GM21723 (cell line): ENCODE results near the gene DNAH7.

Experiments used
- ATAC-seq: cut with Tn5 transposase; IDR thresholded peaks from one replicate; pipeline ENCODE4 v1.9.1; 2021; ENCODE audit warnings: mild to moderate bottlenecking, moderate library complexity; ENCODE audit not compliant: unreplicated experiment

DNAH7 gene

DNA sequence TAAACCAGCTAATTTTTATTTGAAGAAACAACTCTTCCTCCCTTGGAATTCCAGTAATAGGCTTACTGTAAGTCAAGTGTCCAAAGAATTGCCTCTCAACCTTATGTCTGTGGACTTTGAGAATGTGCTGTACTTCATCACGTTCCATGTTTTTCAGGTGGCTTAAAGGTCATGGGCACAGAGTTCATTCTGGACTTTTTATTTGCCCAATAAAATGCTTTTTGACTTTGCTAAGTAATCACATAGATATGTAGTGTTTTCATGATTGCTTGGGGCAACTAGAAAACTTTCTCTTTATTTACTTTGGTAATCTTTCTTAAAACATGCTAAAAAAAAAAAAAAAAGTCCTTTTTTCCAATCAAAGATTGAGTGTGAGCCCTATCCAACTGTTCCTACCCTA lies 10.4 kb upstream of the DNAH7 start:
- no peak for ATAC-seq

GRCh38 chr2:196077821-196078220 lies 9.2 kb upstream of the DNAH7 start:
- ATAC-seq, result no peak

DNA sequence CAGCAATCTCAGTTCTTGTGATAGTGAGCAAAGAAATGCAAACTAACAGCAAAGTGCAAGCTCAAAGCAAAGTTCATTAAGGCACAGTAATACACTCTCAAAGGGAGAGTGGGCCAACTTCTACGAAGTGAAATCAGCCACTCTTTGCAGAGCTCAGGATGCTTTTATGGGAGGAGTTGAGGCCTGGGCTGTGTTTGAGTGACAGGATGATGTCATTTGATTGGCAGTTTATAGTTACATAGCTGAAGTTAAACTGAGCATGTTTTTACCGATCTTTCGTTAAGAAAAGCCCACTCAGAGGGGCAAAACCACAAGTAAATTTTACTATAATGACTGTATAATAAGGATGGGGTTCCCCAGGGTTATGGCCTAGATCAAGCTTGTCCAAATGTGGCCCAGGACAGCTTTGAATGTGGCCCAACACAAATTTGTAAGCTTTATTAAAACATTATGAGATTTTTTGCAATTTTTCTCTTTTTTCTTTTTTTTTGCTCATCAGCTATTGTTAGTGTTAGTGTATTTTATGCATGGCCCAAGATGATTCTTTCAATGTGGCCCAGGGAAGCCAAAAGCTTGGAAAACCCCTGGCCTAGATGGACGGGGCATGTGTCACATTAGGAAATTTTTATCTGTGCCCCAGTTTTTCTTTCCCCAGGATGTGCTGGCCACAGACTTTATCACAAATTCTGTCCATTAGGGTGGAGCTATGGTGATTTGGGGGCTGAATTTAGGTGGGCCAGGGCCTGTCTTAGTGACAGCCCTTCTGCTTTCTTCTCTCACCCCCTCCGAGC lies 8.3 kb upstream of the DNAH7 start:
- no peak for ATAC-seq

DNA sequence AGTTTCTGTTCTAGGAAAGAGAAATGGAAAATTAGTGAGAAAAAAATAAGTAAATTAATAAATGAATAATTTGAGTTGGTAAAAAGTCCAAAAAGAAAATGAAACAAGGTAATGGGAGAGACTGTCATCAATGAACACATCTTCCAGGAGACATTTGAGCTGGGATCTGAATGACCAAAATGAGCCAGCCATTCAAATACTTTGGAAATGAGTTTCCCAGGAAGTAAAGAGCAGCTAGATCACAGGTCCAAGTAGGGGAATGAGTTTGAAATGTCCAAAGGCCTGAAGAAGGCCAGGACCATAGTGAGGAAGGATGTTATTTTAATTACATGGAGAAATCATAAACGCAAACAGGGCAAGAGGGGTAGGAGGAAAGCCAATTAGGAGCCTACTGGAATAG lies 6.6 kb upstream of the DNAH7 start:
- ATAC-seq, result no peak

DNA sequence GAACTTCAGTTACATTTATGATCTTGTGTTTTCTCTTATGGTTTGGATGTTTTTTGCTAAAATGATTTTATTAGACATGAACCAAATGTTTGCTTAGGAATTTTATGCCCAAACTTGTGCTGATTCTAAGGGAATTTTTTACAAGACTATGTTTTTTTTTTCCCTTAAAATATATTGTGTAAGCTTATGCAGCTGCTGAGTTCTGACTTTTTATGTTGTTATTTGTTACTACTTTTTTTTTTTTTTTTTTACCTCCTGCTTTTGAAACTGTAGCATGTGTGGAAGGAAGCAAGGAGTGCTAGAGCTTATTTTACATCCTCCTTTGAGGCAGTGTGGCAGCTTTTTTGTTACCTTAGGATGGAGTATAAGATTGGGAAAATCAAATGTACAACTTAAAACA lies 6.0 kb upstream of the DNAH7 start:
- ATAC-seq, result no peak

GRCh38 chr2:196073521-196073920 lies 4.9 kb upstream of the DNAH7 start:
- ATAC-seq, result no peak

GRCh38 chr2:196067088-196067382 lies 1.6 kb downstream of the DNAH7 start:
- no peak for ATAC-seq

GRCh38 chr2:196066291-196067087 lies 2.1 kb downstream of the DNAH7 start:
- ATAC-seq, result no peak

GRCh38 chr2:196063773-196064172 lies 4.9 kb downstream of the DNAH7 start:
- ATAC-seq, result no peak

DNA sequence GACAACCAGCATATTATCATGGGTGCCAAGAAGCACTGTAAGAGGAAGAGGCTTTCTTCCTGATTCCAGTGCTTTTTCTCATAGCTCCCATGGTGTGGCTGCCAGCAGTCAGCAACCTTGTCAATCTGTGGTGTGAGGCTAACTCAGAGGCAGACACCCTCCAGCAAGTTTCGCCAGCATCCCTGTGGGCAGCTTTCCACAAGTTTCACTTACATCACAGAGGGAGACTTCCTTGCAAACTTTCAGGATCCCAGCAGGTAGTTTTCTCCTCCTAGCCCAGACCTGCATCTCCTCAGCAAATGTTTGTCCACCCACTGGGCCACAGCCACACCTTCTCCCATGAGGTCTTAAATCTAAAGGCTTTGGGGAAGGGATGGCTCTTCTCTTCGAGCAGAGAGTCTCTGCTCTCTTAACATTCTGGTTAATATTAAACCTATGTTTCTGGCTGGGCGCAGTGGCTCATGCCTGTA lies 9.1 kb downstream of the DNAH7 start:
- no peak for ATAC-seq

- no peak for ATAC-seq
Measured at GRCh38 chr2:196054631-196055030, 14.0 kb downstream of the DNAH7 start.

DNA sequence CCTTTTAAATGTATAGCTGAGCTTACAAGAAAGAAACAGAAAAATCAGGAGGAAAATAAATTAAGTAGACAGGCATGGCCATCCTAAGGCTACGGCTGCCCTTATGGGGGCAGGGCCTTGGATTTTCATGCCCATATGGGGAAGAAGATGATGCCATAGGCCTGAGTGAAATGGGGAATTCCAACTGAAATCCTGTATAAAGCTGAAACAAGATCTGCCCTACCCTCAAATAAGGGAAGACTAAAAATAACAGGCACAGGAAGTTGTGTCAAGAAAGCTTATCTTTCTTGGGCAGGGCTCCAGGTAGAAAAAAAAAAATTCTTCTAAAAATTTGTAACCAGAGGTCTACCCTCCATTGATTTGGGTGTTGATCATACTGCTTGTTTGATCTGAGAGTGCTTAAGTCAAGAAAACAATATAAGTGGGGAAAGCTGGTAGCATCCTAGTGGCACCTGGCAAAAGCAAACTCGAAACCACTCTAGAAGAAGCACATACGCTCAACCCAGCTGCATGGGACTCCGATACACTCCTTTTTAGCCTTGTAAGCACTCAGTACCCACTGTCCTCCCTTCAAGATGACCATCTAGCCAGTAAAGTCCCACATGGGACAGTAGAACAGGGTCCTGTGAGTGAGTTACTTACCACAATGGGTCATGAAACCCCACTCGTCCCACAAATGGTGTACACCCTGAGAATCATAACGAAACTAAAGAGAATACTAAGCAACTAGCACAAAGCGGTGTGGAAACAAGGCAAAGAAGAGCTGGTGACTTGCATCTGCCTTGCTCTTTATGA lies 22.3 kb downstream of the DNAH7 start:
- ATAC-seq, result no peak

DNA sequence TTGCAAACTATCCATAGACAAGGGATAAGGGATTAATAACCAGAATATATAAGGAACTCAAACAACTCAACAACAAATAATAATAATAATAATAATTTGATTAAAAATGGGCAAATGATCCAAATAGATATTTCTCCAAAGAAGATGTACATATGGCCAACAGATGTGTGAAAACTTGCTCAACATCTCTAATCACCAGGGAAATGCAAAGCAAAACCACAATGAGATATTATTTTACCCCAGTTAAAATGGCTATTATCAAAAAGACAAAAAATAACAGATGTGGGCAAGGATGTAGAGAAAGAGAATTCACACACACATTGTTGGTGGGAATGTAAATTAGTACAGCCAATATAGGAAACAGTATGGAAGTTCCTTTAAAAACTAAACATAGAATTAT lies 26.9 kb downstream of the DNAH7 start:
- no peak for ATAC-seq

DNA sequence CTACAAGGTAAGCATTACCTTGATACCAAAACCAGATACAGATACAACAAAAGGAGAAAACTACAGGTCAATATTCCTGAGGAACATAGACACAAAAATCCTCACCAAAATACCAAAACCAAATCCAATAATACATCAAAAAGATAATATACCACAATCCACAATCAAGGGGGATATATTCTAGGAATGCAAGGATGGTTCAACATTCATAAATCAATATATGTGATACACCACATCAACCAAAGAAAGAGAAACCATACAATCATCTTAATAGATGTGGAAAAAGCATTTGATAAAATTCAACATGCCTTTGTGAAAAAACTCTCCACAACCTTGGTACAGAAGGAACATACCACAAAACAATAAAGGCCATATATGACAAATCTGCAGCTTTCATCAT lies 28.4 kb downstream of the DNAH7 start:
- no peak for ATAC-seq

DNA sequence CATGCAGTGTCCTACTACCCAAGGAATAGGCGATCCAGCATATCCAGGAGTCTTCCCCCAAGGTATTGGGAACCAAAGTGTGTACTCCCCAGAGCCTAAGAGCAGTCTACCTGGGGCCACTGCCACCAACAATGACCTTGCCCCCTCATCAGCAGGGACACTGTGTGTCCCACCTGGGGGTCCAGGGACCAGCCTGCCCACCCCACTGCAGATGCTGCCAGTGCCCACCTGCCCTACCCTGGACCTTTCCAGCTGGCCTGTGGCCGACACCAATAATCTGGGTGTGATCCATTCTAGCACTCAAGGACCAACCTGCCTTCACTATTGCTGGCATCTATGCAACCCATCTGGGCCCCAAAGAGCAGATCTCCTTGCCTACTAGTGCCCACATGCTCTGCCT lies 32.2 kb downstream of the DNAH7 start:
- ATAC-seq, result no peak

DNA sequence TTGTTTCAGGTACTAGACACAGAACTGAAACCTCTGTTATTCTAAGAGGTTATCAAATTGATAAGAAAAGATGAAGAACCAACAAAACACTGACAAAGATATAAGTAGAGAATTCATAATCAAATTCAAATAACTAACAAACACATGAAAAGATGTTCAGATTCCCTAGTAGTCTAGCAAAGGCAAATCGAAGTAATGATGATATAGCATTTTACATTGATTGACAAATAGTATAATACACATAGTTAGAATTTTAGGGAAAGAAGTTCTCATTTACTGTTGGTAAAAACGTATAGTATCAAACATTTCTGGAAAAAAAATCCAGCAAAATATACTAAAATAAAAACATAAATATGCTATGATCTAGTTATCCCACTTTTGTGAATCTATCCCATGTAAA lies 50.6 kb downstream of the DNAH7 start:
- ATAC-seq, result no peak

GRCh38 chr2:196012314-196012713 lies 56.3 kb downstream of the DNAH7 start:
- ATAC-seq, result no peak

DNA sequence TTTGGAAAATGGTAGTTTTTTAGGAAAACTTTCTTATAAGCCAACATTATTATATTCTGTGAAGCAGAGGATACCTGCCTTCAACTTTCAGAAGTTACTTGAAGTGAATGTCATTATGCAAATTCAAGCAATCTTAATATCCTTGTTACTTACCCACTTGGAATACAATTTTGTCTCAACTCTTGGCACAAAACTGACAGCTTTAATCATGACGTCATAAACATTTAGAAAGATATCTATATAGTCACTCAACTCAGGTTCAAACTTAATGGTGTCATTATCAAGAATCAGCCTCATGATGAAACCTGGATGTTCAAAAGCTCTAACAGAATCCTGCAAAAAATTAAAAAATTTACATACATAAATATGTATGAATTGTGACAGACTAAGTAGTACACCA lies 68.1 kb downstream of the DNAH7 start:
- ATAC-seq, result no peak

GRCh38 chr2:195998070-195998469 lies 70.6 kb downstream of the DNAH7 start:
- no peak for ATAC-seq

DNA sequence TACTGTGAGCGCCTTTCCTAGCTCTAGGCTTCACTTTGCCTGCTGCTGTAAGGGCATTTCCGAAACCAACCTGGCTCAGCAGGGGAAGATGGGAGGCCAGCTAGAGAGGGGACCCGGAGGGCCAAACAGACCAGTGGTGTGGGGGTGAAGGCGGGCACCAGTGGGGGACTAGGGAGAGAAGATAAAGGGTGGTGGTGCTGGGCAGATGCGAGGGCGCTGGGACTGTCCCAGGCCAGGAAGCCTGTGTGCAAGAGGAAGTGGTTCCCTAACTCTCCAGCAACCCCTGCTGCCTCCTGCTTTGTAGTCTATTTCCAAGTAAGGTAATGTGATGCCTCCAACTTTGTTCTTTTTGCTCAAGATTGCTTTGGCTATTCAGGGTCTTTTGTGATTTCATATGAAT lies 73.1 kb downstream of the DNAH7 start:
- no peak for ATAC-seq

DNA sequence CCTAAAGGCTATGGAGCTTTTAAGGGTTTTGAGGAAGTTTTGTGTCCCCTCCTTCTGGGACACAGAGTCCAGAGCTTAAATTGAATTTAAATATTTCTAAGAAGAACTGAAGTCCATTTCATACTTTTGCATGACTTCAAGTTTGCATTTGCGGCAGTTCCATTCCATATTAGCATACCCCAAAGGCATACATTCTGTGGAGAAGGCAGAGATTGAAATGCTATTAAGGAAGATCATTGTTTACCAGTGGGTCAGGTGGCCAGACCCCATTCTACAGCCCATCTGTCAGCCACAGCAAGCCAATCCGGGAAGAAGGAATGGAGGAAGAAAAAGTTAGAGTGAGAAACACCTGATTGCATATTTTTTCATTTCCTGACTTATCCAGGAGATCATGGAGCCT lies 75.0 kb downstream of the DNAH7 start:
- ATAC-seq, result no peak

DNA sequence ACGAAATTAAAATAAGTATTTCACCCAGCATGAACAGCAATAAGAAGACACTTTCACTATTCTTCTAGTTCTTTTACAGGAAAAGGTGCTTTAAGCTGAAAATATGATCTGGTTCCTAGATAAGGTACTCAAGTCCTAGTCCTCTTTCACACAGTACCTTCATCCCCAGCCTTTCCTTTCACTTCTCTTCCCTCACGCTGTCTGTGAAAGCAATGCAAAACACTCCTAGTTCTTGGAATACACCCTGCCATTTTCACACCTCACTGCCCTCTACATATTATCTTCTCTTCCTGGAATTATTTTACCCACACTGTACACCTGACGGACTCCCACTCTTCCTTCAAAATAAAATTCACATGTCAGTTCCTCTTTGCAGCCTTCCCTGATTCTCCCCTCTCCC lies 82.9 kb downstream of the DNAH7 start:
- no peak for ATAC-seq
